ENCODE results near the gene ABO.
"Not testable (repeated sequence)": the region's sequence is repeated elsewhere in the genome, so short reads cannot be mapped to it uniquely, and the experiment has no call there.

Gene ABO
- 0.51 to 0.92 reads per million in 2 donors for total RNA-seq

GRCh38 chr9:133275105-133276000 is at the start of gene ABO:
ABO (minus strand) TSS chr9:133275201.
- DNase-seq = no peak

DNA sequence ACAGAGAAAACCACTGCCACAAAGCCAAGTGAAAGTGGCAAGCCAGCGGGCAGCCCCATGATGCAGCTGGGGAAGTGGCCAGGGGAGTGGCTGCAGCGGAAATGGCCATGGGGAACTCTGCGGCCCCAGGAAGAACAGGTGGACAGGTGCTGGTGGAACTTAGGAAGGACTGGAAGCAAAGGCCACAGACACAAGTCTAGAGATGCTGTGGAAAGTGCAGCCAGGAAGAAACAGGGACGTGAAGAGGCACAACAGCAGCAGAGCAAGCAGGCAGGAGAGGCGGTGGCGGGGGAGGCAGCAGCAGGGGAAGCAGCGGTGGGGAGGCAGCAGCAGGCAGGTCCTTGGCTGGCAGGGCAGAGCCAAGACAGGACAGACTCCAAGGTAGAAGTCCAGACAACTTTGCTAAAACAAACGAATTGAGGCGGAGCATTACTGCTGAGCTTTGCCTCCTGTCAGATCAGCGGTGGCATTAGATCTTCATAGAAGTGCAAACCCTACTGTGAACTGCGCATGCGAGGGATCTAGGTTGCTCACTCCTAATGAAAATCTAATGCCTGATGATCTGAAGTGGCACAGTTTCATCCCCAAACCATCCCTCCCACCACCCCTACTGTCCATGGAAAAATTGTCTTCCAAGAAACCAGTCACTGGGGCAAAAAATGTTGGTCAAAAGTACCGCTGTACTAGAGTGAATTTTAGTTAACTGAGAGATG is 49.1 kb upstream of the ABO start:
- no peak for DNase-seq

DNA sequence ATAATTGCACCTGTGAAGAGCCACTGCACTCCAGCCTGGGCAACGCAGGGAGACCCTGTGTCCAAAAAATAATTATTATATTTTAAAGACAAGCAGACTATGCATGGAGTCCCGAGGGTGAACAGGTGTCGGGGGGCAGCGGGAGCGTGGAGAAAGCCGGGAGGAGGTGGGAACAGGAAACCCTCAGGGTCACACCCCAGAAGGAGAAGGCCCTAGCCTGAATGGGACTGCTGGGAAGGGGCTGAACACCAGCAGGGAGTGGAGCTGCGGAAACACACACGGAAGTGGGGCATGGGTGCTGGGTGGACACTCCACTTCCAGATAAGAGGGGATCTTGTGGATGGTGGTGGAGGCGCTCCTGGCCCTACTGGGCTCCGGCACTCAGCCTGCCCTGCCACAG is 48.2 kb upstream of the ABO start:
- no peak for DNase-seq

GRCh38 chr9:133322701-133323100 is 47.7 kb upstream of the ABO start:
- no peak for DNase-seq

GRCh38 chr9:133321411-133321935 is 46.5 kb upstream of the ABO start:
- DNase-seq = no peak

- DNase-seq = no peak
These were observed 45.5 kb upstream of the ABO start for GRCh38 chr9:133320421-133320881.

DNA sequence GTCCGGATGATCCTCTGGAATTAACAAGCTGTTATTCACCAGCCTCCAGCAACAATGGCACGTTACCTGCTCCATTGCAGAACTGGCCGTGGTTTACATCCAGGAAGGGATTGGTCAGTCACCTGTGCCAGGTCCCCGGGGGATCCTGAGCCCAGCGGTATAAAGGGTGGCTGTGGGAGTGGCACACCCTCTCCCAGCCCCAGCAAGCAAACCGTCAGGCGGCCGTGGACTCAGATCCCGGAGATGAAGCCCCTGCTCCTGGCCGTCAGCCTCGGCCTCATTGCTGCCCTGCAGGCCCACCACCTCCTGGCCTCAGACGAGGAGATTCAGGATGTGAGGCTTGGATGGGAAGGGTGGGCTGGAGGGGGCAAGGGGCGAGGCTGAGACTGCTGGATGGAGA is 42.5 kb upstream of the ABO start:
- not testable (repeated sequence) for DNase-seq

GRCh38 chr9:133315997-133316396 is 41.0 kb upstream of the ABO start:
- DNase-seq = no peak

GRCh38 chr9:133309608-133310007 is 34.6 kb upstream of the ABO start:
- no peak for DNase-seq

GRCh38 chr9:133307301-133307700 is 32.3 kb upstream of the ABO start:
- no peak for DNase-seq

GRCh38 chr9:133306242-133307204 is 31.5 kb upstream of the ABO start:
- no peak for DNase-seq

DNA sequence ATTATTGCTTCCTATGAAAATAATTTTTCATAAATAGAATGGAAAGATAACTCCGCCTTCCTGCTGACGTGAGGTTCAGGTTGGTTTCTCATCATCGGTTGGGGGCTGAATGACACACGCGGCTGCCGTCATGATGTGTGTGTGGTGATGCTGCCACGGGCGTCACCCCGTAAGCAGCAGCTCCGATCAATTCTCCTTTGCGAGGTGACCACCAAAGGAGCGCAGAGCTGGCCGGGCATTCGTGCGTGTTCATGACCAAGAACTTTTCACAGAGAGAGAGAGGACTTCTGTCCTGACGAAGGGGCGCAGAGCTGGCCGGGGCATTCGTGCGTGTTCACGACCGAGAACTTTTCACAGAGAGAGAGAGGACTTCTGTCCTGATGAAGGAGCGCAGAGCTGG is 30.7 kb upstream of the ABO start:
- DNase-seq = no peak

- no peak for DNase-seq
These were observed 29.7 kb upstream of the ABO start for GRCh38 chr9:133304477-133305377.

DNA sequence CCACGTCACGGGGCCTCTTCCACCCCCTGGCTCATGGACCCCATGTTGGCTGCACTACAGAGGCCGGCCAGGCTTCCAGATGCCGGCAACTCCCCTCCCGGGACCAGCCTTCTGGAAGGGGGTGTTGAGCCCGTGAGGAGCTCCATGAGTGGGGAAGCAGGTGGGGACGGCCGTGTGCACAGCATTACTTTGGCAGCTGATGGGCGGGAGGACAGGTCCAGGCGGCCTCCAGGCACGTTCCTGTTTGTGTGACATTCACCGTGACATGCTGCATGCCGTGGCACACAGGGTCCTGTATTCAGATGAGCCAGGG is 29.1 kb upstream of the ABO start:
- no peak for DNase-seq

GRCh38 chr9:133303266-133304157 is 28.5 kb upstream of the ABO start:
- no peak for DNase-seq

- no peak for DNase-seq
These were observed 26.5 kb upstream of the ABO start for GRCh38 chr9:133301253-133302230.

DNA sequence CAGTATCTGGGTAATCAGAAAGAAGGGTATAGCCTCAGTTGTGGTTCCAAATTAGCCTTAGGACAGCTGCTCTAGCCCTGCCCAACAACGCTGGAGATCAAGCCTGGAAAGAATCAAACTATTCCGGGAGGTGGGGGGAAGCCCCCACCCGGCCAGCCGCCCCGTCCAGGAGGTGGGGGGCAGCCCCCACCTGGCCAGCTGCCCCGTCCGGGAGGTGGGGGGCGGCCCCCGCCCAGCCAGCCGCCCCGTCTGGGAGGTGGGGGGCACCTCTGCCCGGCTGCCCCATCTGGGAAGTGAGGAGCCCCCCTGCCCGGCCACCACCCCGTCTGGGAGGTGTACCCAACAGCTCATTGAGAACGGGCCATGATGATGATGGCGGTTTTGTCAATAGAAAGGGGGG is 25.0 kb upstream of the ABO start:
- DNase-seq = not testable (repeated sequence)

GRCh38 chr9:133294257-133294656 is 19.3 kb upstream of the ABO start:
- no peak for DNase-seq

- DNase-seq = no peak
These were observed 15.8 kb upstream of the ABO start for GRCh38 chr9:133290751-133291302.
